Stimulated activated naive CD8-positive, alpha-beta T cell treated with anti-CD3 and anti-CD28 coated beads, Interleukin-15, Interleukin-2, amounts not matched to agents 100 U/mL and 50 U/mL, for 24 hours (primary cell): Measurements from ENCODE around the gene TBC1D24.

ENCODE experiments used
- ATAC-seq: fragments of 150-1000 bp; cut with Tn5 transposase; one replicate; pipeline ENCODE4 v1.10.0; 2021
- DNase-seq: peaks from one replicate; pipeline ENCODE4 v3.0.0; 2021

TBC1D24 gene

GRCh38 chr16:2499454-2499853, 24.5 kb downstream of the TBC1D24 start:
- ATAC-seq (no peak), DNase-seq (no peak)

DNA sequence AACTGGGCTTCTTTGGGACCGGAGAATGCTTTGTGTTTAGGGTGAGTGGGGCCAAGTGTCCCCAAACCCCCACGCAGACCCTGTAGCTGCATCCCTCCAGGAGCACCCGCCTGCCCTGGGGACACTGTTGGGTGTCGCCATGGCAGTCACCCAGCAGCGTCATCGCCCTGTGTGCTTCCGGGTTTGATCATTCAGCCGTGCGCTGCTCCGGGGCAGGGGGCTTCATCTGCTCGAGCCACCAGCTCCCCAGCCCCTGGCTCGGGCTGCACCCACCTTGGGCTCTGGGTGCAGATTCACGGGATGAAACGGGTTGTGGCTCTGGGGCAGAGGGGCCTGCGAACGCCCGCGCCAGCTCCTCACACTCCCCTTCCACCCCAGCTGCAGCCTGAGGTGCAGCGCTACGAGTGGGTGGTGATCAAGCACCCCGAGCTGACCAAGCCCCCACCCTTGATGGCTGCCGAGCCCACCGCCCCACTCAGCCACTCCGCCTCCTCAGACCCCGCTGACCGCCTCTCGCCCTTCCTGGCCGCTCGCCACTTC, 25.0 kb downstream of the TBC1D24 start:
- ATAC-seq = no peak
- no peak for DNase-seq

GRCh38 chr16:2500430-2500917, 25.5 kb downstream of the TBC1D24 start:
- DNase-seq = no peak
- no peak for ATAC-seq

DNA sequence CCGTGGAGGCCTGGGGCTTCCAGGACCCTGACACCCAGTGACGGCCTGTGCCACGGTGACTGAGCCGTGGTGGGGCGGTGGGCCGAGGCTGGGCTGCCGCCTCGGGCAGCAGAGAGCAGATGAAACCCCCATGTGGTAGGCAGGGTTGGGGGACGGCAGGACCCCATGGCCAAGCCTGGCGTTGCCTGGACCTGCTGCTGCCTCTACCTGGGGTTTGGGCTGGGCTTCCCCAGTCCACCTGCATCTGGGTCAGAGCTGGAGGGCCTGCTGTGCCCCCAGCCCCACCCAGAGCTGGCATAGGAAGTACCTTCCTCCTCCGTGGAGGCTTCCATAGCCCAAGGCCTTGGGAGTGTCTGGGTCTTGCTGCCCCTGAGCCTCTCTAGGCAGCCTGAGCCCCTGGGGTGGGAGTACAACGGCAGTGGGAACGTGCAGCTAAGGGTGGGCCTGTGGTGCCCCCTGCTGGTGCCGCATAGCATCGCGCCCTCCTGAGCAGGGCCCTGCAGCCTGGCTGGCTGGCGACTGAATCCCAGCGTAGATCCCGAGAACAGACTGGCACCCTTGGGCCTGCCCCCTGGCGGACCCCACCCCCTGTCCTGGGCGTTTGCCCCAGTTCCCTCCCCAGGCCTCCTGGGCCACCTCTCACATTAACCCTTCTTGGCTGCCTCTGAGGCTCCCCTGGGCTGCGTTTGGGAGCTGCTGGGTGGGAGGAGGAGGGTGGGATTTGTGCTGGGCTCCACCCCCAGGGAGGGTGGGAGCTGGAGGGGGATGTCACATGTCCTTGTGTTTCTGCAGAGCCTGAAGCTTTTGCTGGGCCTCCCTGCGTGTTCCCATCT, 26.2 kb downstream of the TBC1D24 start:
- ATAC-seq (peak; percentile 88), DNase-seq (peak; percentile 85)

DNA sequence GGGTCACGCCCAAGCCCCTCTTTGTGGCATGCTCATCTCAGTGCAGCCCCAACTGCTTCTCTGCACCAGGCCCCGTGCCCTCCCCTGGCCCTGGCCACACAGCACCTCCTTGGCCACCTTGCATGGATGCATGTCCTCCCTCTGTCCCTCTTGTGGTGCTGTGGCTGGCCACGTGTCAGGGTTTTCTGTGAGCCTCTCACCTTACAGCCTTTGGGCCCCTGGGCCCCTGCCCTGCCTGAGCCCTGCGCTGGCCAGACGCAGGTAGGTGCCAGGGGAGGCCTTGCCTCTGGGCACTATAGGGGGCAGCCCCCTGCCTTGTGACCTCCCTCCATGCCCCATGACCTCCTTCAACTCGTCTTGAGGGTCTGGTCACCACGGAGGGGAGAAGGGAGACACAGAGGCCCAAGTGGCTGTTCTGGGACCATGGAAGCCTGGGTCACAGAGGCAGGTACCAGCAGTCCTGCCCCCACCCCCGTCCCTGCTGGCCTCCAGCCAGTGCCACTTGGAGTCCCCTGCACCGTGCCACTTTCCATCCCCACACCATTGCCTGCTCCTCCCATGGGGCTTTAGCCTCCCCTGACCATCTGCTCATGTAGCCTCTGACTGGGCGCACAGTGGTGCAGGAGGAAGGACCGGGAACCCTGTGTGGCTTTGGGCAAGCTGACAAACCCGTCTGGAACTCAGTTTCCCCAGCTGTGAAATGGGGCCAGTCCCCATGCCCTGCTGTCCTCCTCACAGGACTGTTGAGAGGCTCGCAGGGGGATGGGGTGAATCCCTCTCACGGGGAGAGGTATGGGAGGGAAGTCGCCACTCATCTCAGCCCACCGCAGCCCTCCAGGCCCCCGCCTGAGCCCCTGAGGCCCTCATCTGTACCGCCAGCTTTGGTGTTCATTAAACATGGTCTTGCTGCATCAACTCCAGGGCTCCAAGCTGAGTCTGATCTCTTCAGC, 27.3 kb downstream of the TBC1D24 start:
- DNase-seq = no peak
- ATAC-seq = no peak

- DNase-seq (no peak), ATAC-seq (no peak)
Measured at GRCh38 chr16:2505695-2506094, 30.8 kb downstream of the TBC1D24 start.

GRCh38 chr16:2507052-2507659, 32.2 kb downstream of the TBC1D24 start:
- no peak for DNase-seq
- ATAC-seq = peak; percentile 24

- no peak for ATAC-seq
- no peak for DNase-seq
Measured at GRCh38 chr16:2507665-2508064, 32.7 kb downstream of the TBC1D24 start.

DNA sequence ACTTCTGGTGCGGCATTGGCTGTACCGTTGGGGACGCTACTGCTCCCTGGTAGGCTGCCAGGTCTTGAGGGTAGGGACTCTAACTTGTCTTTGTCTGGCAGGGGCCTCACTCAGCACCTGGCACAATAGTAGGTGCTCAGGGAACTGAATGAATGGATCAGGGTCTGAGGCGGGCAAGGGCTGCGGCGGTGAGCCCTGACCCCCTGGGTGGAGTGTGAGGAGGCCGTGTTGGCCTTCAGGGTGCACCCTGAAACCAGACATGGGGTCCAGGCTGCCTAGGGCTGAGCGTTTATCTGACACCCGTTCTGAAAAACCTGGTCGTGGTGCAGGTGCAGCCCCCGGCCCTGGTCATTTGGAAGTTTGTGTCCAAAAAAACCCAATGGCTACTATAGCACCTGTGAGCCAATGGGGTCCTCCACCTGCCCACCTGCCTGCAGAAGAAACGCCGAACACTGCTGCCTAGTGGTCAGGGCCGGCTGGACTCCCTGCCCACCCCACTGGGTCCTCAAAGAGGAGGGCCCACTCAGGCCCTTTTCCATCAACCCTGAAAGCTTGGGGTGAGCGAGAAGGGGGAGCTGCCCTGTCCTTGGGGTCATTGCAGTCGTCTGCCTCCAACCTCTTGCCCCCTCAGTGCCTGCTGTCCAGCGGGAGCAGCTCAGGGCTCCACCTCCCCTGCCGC, 33.9 kb downstream of the TBC1D24 start:
- DNase-seq (no peak), ATAC-seq (no peak)

- DNase-seq = no peak
- no peak for ATAC-seq
Measured at GRCh38 chr16:2511128-2511800, 36.3 kb downstream of the TBC1D24 start.

- no peak for ATAC-seq
- no peak for DNase-seq
Measured at GRCh38 chr16:2511996-2512734, 37.2 kb downstream of the TBC1D24 start.

GRCh38 chr16:2512735-2513404, 37.9 kb downstream of the TBC1D24 start:
- ATAC-seq = no peak
- DNase-seq = no peak

DNA sequence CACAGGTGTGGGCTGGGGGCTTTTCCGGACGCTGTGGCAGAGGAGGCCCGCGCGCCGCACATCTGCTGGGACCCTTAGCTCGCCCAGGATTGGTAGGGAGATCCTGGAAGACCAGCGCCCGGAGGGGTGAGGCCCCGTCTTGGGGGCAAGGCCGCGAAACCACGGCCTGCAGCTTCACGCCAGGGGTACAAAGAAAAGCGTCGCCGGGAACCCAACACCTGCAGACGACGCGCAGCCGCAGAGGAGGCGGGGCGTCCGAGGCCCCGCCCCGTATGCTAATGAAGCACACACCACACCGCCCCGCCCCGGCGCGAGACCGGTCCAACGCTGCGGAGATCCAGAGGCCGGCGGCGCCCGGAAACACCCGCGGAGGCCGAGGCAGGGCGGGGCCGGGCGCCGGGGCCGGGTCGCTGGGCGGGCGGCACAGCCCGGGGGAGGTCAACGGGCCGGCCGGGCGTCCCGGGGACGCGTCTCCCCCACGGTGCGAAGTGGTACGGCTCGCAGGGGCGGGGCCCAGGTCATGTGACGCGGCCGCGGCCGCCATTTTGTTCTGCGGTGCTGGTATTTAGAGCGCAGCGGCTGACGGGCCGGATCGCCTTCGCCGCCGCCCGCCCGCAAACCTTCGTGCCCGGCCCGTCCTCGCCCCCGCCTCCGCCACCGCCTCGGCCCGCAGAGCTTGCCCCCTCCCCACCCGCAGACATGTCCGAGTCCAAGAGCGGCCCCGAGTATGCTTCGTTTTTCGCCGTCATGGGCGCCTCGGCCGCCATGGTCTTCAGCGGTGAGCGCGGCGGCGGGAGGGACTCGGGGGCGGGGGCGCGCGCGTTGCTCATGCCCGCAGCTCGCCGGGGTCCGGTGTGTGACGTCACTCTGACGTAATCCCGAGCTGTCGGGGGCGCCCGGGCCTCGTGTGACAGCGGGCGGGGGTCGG, 38.7 kb downstream of the TBC1D24 start, which contains the start of gene ATP6V0C:
Gene ATP6V0C, plus strand, starts transcription at position 548 of the 928 bp plus-strand sequence. Its CDS starts 152 bp downstream, at position 700.
- DNase-seq (peak; percentile 91), ATAC-seq (peak; percentile 81)

DNA sequence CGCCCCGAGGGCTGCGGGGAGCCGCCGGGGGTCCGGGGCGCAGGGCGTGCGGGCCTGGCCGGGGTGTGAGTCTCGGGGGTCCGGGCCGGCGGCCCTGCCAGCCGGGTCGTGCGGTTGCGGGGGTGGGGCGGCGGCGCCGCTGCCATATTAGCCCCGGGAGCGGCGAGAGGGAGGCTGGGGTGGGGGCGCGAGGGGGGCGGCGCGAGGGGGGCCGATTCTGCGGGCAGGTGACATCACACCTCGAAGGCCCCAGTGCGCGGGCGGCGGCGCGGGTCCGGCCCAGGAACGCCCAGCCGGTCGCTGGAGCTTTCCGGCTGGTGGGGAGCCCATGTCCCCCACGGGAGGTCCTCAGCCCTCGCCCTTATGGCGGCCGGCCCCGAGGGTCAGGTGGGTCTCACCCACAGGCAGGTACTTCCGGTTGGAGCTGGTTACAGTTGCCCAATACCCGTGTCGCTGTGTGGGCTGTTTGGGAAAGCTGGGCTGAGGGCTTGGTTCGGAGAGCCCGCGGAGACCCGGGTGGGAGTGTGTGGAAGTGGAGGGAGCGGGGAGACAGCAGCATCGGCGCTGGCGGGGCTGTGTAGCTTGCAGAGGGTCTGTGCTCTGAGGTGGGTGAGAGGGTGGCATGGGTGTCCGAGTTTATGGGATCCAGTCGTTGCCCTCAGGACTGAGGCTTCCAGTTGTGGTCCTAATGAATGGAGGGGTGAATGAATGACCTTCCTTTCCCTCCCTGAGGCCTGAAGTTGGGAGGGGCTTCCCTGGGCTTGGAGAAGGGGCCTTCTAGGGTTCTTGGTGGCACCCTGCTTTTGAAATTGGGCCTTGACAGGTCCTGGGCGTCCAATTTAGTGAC, 39.6 kb downstream of the TBC1D24 start:
- peak; percentile 47 for DNase-seq
- no peak for ATAC-seq

- DNase-seq (peak; percentile 12), ATAC-seq (no peak)
Measured at GRCh38 chr16:2515180-2515851, 40.4 kb downstream of the TBC1D24 start.

DNA sequence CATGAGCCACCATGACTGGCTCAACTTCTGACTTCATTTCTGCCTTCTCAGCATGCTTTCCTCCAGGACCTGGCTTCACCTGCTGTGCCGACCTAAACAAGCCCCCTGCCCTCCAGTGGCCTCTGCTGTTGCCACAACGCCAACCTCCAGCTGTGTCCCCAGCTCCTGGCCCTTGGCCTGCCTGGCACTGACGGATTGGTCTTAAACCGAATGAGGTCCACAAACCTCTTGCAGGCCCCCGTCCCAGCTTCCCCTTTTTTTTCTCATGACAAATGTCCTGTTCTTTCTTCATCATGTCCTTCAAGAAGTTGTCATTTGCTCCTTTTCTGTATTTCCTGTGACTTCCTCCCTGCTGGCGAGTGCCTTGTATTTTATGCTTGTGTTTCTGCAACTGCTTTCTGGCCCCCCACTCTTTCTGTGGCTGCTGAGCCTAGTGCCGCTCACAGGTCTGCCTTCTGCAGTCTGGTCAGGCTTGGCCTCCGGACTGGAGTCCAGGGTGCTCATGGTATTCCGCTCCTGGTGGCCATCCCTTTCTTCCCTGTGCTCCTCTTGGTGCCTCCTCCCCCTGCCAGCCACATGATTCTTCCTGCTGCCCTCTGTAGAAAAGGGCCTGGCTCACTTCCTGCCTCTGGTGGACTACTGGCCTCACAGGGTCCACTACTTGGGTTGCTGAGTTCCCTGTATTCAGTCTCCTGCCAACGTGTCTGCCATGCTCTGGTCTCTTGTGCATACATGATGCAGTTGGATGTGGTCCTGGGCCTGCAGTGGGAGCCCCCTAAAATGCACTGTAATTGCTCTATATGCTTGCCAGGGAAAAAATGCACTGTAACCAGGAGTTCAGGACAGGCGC, 41.7 kb downstream of the TBC1D24 start:
- ATAC-seq (no peak), DNase-seq (no peak)
